ENCODE measurements around the gene TUBG2. TPM values are rescaled to one million over a fixed set of nuclear protein-coding genes. Genes with fewer than 3 reads are reported as not detected.
A peak's percentile ranks its signal among the peaks of the same experiment; 100 is the strongest.

The TUBG2 gene
- total RNA-seq, 1 experiment from 2014 or later: 20.9 TPM

DNA sequence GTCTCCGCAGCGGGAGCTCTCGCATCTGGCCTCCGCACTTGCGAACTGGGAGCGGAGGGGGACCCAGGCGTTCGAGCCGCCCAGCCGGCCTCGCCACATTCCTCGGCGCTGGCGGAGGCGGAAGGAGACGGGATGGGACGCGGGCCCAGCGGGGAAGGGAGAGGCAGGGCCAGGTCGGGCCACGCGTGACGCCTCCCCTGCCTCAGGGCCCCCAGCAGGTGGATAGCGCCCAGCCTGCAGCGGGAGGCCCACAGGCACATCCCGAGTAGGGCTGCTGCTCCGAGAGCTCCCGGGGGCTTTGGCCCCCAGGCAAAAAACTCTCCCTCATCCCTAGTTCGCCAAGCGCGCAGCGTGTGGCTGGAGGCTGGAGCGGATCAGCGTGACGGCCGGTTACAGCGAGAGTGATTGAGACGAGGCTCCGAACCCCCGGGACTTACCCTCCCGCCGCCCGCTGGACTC, 16.9 kb downstream of the TUBG2 start:
- intact Hi-C loops (cut with micrococcal nuclease): loop anchor here (5.0 kb wide), 1 partner anchor 54 kb away; no protein-coding TSS in a partner anchor
- Histone ChIP-seq H3K27me3 (ENCODE audit: insufficient read depth, low read length) (no peaks in the 10 kb centered on the region), H3K4me2 (ENCODE audit: low read length) (peak overlapping the region; percentile 99), H3K4me3 (replicated peaks in 1 of 2; ENCODE audit: low read depth in 1 of 2, low read length in 2 of 2) (peak overlapping the region; percentile 95 to 98), H4K20me1 (ENCODE audit: insufficient read depth) (no peaks in the 10 kb centered on the region), H3K9me3 (ENCODE audit: control insufficient read depth in 1 of 2, insufficient read depth in 1 of 2, low read depth in 1 of 2, low read length in 2 of 2) (no peaks in the 10 kb centered on the region), H3K79me2 (ENCODE audit: insufficient read depth, low read length) (peaks cover 38% of the 10 kb centered on the region), H3K36me3 (ENCODE audit: control insufficient read depth in 1 of 2, insufficient read depth in 2 of 2, low read length in 2 of 2) (peaks cover 16 to 23% of the 10 kb centered on the region in 2 experiments; a peak in 3 of 4 replicates), H3K9ac (ENCODE audit: low read length) (peak overlapping the region; percentile 95), H3K27ac (ENCODE audit: low read depth, low read length) (peak overlapping the region; percentile 86), H3K4me1 (ENCODE audit: control insufficient read depth in 1 of 2, insufficient read depth in 2 of 2, low read length in 2 of 2) (peaks cover 25 to 59% of the 10 kb centered on the region in 2 experiments), H3K9me2 (ENCODE audit: insufficient read depth) (no peaks in the 10 kb centered on the region), H2AFZ (ENCODE audit: low read depth, low read length, poor library complexity, severe bottlenecking) (no peak overlapping the region)
- CTCF ChIA-PET: interaction anchor here (1.3 to 6.4 kb wide), 4 partner anchors 9 to 97 kb away, joined by 3 to 136 read pairs (median 5); partner anchors contain the start of genes PSMC3IP and TUBG2
- TSS peak; percentile 59 for BruUV-seq (replicated peaks)
- POLR2A ChIA-PET: interaction anchor here (0.6 to 2.7 kb wide), 3 partner anchors 9 to 289 kb away, joined by 3 to 12 read pairs (median 7); no protein-coding TSS in a partner anchor
- TF ChIP-seq CEBPB (IDR thresholded peaks at IDR 0.05; ENCODE audit: low read depth): no peak
- TF ChIP-seq RAD21 (IDR thresholded peaks at IDR 0.05; ENCODE audit: low read depth): no peak
- peak; percentile 34; the same call in 1 of the 2 replicates for TF ChIP-seq POLR2AphosphoS5 (IDR thresholded peaks at IDR 0.05; ENCODE audit: low read depth, low read length)
- RAD21 ChIA-PET (ENCODE audit: low non-redundant PET in 1 of 2, low total read pairs in 2 of 2, uncharacterized antibody in 2 of 2, unreplicated experiment in 2 of 2): interaction anchor here in 1 of 2 experiments (1.4 kb wide), 1 partner anchor 97 kb away, joined by 3 read pairs; no protein-coding TSS in a partner anchor
- ATAC-seq (no peak), DNase-seq (ENCODE audit: low read depth, low spot score) (no peak)

DNA sequence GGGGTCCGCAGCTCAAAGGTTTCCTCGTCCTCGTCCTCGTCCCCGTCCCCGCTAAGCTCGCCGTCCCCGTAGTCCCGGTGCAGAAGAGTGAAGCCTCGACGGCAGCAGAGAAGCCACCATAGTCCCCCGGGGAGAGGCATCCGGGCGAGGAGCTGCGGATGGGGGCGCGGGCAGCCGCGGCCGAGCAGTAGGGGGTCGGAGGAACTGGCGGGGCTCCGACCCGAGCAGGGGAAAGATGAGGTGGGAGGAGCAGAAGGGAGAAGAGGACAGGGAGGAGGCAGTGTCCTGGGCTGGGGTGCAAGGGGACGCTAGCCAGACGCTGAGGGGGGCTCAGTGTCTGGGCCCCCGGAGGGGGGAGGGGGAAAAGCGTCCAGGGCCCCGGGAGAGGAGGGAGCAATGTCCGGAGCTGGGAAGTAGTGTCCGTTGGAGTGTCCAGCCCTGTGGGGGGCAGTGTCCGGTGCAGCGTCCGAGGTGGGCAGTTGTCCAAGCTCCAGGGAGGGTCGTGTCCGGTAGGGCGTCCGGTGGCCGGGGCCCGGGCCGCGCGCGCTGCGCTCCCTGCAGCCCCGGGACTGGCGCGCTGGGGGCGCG, 17.4 kb downstream of the TUBG2 start, which contains the start of gene PLEKHH3:
Gene PLEKHH3, minus strand, starts transcription at position 571 of the 588 bp plus-strand sequence. Its CDS starts 431 bp downstream, at position 140.
- ChIA-PET RAD21 (ENCODE audit: low non-redundant PET in 1 of 2, low total read pairs in 2 of 2, uncharacterized antibody in 2 of 2, unreplicated experiment in 2 of 2) (interaction anchor here (0.7 to 1.7 kb wide), 4 partner anchors 49 to 98 kb away, joined by 3 to 6 read pairs (median 3); no protein-coding TSS in a partner anchor), POLR2A (interaction anchor here (1.3 to 3.6 kb wide), 4 partner anchors 9 to 639 kb away, joined by 3 to 16 read pairs (median 10); partner anchors contain the start of genes RETREG3 and TUBG1), CTCF (interaction anchor here (0.8 to 6.4 kb wide), 6 partner anchors 10 to 98 kb away, joined by 3 to 136 read pairs (median 4); partner anchors contain the start of genes PSMC3IP and TUBG2)
- Histone ChIP-seq H3K36me3 (ENCODE audit: control insufficient read depth in 1 of 2, insufficient read depth in 2 of 2, low read length in 2 of 2) (peaks cover 12 to 17% of the 10 kb centered on the region in 2 experiments; a peak in 3 of 4 replicates), H2AFZ (ENCODE audit: low read depth, low read length, poor library complexity, severe bottlenecking) (no peak within 1 kb of the TSS), H3K9ac (ENCODE audit: low read length) (peak within 1 kb of the TSS; percentile 95), H3K4me3 (replicated peaks in 1 of 2; ENCODE audit: low read depth in 1 of 2, low read length in 2 of 2) (peak within 1 kb of the TSS; percentile 95 to 98), H4K20me1 (ENCODE audit: insufficient read depth) (no peaks in the 10 kb centered on the region), H3K4me2 (ENCODE audit: low read length) (peak within 1 kb of the TSS; percentile 99), H3K9me3 (ENCODE audit: control insufficient read depth in 1 of 2, insufficient read depth in 1 of 2, low read depth in 1 of 2, low read length in 2 of 2) (no peaks in the 10 kb centered on the region), H3K27me3 (ENCODE audit: insufficient read depth, low read length) (no peaks in the 10 kb centered on the region), H3K27ac (ENCODE audit: low read depth, low read length) (peak within 1 kb of the TSS; percentile 96), H3K9me2 (ENCODE audit: insufficient read depth) (no peaks in the 10 kb centered on the region), H3K4me1 (ENCODE audit: control insufficient read depth in 1 of 2, insufficient read depth in 2 of 2, low read length in 2 of 2) (peaks cover 30 to 64% of the 10 kb centered on the region in 2 experiments), H3K79me2 (ENCODE audit: insufficient read depth, low read length) (peaks cover 38% of the 10 kb centered on the region)
- ATAC-seq (peak; percentile 1), DNase-seq (ENCODE audit: low read depth, low spot score) (no peak)
- BruUV-seq (replicated peaks): no TSS peak
- intact Hi-C loops (cut with micrococcal nuclease): loop anchor here (5.0 kb wide), 1 partner anchor 54 kb away; no protein-coding TSS in a partner anchor
- TF ChIP-seq YY1 (IDR thresholded peaks at IDR 0.05; ENCODE audit: extremely low read depth, insufficient replicate concordance, low read depth, low read length) (no peak), TCF7L2 (IDR thresholded peaks at IDR 0.05; ENCODE audit: borderline replicate concordance, extremely low read depth, insufficient read depth, insufficient read length) (no peak), EZH2 (IDR thresholded peaks at IDR 0.05) (no peak), POLR2A (IDR thresholded peaks at IDR 0.05; ENCODE audit: borderline replicate concordance, extremely low read depth, insufficient read depth, insufficient read length) (no peak), ZNF274 (IDR thresholded peaks at IDR 0.05; ENCODE audit: low read depth, low read length) (no peak), CBX3 (IDR thresholded peaks at IDR 0.05; ENCODE audit: low read depth) (no peak), POLR2AphosphoS5 (IDR thresholded peaks at IDR 0.05; ENCODE audit: low read depth, low read length) (peak; percentile 90), SIN3A (IDR thresholded peaks at IDR 0.05; ENCODE audit: low read depth) (0 out of 2 replicates have a peak, but pooled peaks have one; percentile 13)
- TF ChIP-seq, protein P1, sequence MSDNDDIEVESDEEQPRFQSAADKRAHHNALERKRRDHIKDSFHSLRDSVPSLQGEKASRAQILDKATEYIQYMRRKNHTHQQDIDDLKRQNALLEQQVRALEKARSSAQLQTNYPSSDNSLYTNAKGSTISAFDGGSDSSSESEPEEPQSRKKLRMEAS (IDR thresholded peaks at IDR 0.05): no peak
- TF ChIP-seq, protein P2, sequence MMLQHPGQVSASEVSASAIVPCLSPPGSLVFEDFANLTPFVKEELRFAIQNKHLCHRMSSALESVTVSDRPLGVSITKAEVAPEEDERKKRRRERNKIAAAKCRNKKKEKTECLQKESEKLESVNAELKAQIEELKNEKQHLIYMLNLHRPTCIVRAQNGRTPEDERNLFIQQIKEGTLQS (IDR thresholded peaks at IDR 0.05): no peak
- TF ChIP-seq, protein P3, sequence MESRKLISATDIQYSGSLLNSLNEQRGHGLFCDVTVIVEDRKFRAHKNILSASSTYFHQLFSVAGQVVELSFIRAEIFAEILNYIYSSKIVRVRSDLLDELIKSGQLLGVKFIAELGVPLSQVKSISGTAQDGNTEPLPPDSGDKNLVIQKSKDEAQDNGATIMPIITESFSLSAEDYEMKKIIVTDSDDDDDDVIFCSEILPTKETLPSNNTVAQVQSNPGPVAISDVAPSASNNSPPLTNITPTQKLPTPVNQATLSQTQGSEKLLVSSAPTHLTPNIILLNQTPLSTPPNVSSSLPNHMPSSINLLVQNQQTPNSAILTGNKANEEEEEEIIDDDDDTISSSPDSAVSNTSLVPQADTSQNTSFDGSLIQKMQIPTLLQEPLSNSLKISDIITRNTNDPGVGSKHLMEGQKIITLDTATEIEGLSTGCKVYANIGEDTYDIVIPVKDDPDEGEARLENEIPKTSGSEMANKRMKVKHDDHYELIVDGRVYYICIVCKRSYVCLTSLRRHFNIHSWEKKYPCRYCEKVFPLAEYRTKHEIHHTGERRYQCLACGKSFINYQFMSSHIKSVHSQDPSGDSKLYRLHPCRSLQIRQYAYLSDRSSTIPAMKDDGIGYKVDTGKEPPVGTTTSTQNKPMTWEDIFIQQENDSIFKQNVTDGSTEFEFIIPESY (IDR thresholded peaks at IDR 0.05; ENCODE audit: extremely low read depth, insufficient replicate concordance, low read length): no peak
